ENCODE data around the gene DTX3.

DNA sequence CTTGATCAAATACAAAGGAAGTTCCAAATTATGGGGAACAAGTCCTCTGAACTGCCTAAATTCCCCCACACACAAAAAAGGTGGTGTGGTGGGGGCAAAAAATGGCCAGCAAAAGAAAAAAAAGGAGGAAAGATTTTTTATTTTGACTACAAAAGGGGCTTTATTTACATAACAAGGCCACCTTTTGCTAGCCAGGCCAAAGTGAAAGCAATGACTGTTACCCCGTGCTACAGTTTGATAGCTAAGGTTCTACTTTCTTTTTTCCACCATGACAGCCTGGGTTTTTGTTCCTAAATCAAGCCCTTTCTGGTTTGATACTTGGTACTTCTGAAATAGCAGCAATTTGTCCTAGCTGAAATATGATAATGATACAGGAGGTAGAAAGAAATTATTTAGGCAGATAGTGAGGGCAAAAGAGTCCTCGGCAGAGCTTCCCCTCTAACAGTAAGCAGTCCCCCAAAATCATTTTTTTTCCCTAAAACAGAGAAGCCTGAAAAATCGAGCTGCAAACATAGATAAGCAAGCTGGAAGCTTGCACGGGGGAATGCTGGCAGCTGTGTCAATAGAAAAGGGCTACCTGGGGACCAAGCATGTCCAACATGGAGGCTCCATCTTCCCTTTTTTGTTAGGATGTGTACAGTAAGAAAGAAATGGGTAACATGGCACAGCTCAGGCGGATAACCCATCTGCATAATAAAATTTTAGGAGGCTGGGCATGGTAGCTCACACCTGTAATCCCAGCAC is 37.2 kb downstream of the DTX3 start:
- TF ChIP-seq POLR2AphosphoS5 (IDR thresholded peaks at IDR 0.05; ENCODE audit: insufficient read depth in 1 of 2, low read depth in 1 of 2), result no peak
- TF ChIP-seq POLR2A (IDR thresholded peaks at IDR 0.05), result no peak

Measured in vagina (tissue), 2 donors.